DMS114 treated with DMSO at 0.1 percent for 48 hours (cell line): ENCODE results near the gene ZSCAN21.
A peak's percentile ranks its signal among the peaks of the same experiment; 100 is the strongest.

ENCODE experiments used
- DNase-seq: peaks from one replicate; lab custom pipeline; 2025; ENCODE audit not compliant: unreplicated experiment; lab: John Stamatoyannopoulos, UW

The ZSCAN21 gene

DNA sequence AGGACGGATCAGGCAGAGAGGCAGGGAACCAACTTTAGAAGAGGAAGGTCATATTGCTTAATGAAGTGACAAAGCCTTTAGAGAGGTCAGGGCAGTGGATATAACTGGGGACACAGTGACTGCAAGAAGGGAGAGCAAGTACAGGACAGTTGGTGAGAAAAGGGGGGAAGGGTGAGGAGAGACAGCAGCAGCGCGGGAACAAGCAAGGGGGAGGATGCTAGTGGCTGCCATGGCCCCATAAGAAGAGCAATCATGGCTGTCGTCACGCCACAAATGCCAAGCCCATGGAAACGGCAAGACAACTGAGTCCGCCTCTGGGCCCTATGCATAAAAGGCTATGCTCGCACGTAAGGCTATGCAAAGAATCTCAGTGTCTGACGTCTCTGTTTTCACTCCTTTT, 22.9 kb downstream of the ZSCAN21 start:
- DNase-seq = no peak

DNA sequence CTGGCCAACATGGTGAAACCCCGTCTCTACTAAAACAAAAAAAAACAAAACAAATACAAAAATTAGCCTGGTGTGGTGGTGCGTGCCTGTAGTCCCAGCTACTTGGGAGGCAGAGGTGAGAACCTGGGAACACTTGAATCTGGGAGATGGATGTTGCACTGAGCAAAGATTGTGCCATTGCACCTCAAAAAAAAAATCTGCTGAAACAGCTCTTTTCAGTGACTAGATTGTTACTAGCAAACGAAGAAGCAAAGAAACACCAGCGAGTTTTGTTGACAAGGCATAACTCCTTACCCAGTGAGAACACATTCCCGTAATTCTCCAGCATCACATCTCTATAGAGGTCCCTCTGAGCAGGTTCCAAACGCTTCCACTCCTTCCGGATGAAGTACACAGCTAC, 25.3 kb downstream of the ZSCAN21 start:
- no peak for DNase-seq

DNA sequence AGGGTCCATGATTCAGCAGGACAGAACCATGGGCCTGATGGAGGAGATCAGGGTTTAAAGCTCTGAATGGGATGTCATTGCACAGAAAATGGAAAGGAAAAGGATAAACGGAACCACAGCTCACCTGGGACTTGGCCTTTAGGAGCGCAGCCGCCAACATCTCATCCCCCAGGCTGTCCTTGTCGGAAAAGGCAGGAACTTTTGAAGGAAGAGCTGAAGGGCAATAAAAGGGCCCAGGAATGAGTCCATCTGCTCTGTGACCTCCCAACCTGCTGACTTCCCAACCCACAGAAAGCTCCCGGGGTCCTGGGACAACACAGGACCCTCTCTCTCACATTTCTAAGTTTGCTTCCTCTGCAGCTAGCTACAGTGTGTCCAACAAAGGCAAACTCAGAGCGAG, 25.8 kb downstream of the ZSCAN21 start:
- DNase-seq = no peak

DNA sequence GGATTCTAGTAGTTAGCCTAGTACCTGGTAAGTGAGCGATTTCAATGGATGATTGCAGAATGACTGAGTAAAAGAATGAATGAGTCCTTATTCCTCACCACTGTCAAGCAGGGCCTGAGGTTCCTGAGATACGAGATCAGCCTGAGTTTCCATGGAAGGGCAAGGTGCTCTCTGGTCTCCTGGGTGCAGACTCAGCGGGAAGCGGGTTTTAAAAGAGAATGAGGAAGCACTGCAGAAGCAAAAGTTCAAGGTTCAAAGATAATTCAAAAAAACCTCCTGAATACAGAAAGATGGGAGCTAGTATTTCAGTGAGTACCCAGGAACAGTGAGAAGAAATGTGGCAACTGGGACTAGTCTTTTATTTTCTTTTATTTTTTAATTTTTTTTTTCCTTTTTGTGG, 27.6 kb downstream of the ZSCAN21 start:
- no peak for DNase-seq

DNA sequence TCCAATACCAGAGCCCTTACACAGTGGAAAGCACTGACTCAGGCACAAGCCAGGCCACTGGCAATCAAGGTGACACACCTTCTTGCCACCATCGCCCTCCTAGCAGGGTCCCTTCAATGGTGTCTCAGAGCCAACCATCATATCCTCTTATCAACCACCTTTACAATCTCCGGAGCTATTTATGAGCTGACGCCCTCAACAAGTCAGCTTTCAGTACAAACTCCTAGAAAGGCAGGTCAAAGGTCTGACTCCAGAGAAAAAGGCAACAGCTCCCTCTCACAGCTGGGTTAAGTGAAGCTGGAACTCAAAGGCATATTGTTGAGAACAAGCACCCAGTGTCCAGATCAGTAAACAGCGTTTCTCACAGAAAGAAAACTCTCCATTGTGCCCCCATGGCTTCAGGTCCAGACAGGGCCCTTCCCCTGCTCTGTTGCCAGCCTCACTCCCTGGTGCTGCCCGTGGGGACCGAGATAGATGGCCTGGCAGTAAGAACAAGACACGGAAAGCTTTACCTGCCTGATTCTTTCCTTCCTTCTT, 29.5 kb downstream of the ZSCAN21 start:
- DNase-seq = no peak

DNA sequence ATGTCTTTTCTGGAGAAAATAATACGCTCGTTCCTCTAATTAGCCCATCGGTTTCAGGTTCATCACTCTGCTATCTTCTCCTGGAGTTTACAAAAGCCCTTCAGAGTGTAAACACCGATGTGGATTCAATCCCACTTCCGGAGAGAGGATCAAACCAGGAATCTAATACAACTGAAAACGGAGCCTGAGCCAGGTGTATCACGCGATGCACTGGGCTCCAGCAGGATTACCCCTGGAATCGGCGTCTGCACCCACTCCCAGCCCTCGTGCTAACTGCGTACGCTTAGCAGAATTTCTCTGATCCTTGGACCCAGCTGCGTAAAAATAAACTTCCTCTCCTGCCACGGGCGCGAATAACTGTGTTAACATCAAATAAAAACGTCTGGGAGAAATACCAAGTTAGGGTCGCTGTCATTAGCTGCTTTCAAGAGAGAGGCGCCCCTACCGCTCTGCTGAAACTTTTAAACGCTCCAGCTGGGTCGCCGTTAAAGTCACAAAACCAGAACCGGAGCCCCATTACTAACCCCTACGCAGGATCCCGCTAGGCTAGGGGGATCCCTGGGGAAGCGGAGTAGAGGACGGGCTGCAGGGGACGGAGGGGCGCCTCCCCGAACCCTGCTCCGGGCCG, 31.4 kb downstream of the ZSCAN21 start:
- DNase-seq = no peak

DNA sequence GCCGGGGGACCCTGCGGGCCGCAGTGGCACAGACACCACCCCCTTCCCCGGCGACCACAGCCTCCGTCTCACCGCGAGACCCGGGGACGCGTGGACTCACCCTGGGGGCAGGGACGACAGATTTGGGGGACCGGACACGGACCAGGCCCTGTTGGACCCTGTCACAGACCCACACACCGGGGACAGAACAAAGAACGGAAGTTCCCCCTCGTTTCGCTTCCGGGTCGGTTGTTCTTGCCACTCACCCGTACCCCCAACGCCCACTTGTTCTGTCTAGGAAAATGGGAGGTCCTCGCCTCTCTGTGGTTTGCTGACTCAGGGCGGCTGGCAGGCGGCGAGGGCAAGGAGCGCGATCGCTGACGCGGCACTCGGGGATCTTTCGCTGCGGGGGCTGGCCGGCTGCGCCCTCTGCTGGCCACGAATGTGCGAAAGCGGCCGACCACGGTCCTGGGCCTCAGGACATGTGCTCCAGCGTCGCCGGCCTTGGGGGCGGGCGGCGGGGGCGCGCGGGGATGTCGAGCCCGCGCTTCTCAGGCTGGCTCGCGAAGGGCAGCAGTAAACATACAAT, 32.0 kb downstream of the ZSCAN21 start, which contains the start of gene ZNF3:
Gene ZNF3, minus strand, starts transcription at position 189 of the 568 bp plus-strand sequence. CDS start 4,366 bp downstream, outside the sequence.
- peak; percentile 94 for DNase-seq

DNA sequence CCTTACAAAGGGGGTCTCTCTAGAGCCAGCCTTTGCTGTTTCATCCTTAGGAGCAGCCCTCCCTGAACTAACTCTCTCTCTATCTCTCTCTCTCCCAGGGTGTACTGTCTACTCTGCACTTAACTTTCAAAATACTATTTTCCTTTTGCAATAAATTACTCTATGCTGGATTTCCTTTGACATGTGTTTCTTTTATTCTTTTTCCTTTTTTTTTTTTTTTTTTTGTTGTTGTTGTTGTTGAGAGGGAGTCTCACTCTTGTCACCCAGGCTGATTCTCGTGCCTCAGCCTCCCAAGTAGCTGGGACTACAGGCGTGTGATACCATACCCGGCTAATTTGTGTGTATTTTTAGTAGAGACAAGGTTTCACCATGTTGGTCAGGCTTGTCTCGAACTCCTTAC, 33.4 kb downstream of the ZSCAN21 start:
- no peak for DNase-seq

DNA sequence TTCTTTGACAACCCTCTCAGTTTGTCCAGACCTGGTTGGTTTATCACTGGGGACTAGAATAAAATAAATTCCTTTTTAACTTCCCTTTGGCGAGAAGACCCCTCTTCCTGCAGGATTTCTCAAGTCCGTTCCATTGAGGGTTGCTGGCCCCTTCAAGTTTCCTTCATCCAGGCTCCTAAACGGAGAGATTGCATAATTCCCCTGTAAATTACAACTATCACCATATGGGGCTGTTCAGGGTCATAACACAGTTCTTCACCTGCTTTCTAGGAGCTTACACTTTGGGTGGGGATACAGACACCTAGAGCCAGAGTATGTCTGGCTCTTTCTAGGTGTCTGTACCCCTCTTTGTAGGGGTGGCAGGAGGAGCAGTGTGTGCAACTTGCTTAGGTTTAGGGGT, 35.9 kb downstream of the ZSCAN21 start:
- no peak for DNase-seq

DNA sequence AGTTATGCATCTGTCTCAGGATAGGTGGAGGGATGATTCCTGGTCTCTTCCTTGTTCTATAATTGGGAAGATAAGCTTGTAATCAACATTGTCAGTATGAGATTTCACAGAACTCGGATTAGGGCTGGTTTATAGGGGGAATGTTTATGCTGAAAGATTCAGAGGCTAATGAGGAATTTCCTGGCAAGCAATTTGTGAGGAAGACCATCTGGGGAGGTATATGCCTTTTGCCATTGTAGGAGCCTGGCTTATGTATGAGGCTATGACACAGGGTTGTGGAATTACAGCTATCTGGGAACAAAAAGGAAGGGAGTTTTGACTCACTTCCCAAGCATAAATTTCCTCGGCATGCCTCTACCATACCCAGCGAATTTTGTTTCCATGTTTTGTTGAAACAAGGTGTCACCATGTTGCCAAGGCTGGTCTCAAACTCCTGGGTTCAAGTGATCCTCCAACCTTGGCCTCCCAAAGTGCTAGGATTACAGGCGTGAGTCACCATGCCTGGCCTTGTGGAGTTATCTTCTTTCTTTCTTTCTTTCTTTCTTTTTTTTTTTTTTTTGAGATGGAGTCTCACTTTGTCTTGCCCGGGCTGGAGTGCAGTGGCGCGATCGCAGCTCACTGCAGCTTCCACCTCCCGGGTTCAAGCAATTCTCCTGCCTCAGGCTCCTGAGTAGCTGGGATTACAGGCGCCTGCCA, 37.6 kb downstream of the ZSCAN21 start:
- no peak for DNase-seq

DNA sequence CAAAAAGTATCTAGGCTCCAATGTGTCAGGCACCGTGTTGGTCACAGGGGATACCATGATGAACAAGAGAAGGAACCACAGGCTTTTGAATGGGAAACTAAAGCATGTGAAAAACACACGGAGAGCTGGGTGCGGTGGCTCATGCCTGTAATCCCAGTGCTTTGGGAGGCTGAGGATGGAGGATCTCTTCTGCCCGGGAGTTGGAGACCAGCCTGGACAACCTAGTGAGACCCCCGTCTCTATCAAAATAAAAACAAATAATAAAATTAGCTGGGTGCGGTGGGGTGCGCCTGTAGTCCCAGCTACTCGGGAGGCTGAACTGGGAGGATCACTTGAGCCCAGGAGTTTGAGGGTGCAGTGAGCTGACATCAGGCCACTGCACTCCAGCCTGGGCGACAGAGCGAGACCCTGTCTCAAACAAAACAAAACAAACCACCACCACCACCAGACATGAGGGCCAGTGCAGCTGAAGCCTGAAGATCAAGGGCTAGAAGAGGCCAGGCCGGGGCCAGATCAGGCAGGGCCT, 38.6 kb downstream of the ZSCAN21 start:
- no peak for DNase-seq

DNA sequence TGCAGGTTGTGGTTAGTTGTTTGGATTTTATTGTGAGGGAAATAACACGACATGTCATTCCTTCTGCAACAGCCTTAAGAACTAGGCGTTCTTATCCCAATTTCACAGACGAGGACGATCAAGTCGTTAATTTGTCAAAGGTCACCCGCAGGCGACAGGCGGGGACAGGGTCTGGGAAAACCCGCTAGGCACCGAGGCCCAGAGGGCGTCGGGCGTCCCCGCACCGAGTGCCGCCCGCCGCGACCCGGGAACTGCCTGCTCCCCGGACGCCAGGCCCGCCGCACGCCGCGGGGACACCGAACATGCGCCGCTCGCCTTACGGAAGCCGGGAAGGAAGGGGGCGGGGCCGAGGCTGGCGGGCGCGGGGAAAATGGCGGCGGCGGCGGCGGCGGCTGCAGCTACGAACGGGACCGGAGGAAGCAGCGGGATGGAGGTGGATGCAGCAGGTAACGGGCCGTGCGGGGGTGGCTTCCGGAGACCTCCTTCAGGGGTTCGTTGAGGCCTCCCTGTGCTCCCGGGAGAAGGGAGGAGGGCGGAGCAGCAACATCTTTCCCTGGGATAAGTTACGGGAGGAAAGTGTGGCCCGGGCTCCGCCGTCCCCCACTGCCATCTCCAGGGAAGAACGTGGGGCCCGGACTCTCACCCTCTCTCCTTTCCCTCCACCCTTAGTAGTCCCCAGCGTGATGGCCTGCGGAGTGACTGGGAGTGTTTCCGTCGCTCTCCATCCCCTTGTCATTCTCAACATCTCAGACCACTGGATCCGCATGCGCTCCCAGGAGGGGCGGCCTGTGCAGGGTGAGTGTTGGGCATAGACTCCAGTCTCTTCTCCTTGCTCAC, 39.3 kb downstream of the ZSCAN21 start, which contains the start of gene COPS6:
Gene COPS6, plus strand, starts transcription at position 349 of the 837 bp plus-strand sequence. Its CDS starts 22 bp downstream, at position 371.
- DNase-seq = peak; percentile 43

DNA sequence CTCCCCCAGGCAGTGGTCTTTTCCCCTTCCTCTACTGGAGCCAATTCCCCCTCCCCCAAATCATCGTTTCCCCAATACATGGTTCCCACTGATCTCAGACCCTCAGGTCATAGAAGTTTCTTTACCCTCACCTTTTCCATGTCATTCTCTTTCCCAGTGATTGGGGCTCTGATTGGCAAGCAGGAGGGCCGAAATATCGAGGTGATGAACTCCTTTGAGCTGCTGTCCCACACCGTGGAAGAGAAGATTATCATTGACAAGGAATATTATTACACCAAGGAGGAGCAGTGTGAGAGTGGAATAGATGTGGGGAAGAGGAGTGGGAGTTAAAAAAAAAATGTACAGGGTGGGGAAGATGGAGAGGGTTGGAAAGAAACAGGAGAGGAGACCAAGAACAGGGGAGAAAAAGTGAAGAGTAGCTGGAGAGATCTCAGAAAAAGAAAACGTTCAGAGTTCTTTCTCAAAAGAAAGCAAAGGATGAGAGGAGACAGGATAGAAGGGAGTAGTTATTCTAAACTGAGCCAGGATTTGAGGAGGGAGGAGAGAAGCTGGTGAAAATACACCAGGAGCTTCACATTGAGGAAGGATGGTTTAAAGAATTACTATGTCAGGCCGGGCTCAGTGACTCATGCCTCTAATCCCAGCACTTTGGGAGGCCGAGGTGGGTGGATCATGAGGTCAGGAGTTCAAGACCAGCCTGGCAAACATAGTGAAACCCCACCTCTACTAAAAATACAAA, 40.1 kb downstream of the ZSCAN21 start:
- DNase-seq = no peak

DNA sequence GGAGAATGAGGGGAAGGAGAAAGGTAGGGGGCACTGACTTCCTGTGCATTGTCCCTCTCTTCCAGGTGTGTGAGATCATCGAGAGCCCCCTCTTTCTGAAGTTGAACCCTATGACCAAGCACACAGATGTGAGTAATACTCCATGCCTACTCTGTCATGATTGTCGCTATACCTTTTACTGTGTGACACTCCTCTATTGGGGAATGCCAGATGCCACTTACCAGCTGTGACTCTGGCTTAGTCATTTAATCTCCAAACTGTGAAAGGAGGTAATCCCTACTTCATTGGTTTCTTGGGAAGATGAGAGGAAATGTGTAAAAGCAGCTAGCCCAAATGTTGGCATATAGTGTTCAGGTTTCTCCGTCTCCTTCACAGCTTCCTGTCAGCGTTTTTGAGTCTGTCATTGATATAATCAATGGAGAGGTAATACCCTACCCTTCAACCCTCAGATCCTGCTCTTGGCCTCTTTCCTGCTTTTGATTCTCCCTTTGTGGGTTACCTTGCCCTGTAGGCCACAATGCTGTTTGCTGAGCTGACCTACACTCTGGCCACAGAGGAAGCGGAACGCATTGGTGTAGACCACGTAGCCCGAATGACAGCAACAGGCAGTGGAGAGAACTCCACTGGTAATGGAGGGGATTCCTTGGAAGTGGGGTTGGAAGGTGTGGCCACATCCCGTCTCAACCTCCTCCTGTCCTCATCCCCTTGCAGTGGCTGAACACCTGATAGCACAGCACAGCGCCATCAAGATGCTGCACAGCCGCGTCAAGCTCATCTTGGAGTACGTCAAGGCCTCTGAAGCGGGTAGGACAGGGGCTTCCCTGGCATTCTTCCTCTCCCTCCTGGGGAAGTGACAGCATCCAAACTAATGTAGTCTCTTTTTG, 41.2 kb downstream of the ZSCAN21 start:
- DNase-seq = no peak

DNA sequence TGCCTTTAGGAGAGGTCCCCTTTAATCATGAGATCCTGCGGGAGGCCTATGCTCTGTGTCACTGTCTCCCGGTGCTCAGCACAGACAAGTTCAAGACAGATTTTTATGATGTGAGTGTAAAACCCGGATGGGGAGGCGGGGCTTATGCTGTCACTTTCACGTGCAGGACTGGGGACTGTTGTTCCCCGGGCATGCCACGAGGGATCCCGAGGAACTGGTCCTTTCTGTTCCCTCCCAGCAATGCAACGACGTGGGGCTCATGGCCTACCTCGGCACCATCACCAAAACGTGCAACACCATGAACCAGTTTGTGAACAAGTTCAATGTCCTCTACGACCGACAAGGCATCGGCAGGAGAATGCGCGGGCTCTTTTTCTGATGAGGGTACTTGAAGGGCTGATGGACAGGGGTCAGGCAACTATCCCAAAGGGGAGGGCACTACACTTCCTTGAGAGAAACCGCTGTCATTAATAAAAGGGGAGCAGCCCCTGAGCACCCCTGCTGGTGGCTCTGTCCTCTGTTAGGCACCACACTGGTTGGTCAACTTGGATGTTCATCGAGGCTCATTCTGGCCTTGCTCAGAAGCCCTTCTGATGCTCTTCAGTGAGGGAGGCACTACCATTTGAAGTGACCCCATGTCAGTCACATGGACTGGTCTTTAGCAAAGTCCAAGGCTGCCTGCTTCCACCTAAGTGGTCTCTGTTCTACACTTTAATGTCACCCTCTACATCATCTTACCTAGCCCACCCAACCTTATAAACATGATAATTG, 42.0 kb downstream of the ZSCAN21 start:
- no peak for DNase-seq

DNA sequence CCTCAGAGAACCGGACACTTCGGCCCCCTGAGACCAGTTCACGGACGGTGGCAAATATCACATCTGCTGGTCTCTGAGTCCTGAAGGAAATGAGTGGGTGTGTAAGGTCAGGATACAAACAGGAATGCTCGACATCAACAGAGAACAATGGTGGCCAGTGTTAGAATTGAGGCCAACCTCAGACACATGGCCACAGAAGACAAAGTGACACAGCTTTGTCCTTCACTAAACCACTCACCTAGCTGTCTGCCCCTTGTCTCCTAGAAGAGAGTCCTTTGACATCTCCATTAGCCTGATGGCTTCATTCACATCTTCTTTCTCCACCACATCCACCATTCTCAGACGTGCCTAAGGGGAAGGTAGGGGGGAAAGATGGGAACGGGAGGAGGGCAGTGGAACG, 43.5 kb downstream of the ZSCAN21 start:
- DNase-seq = no peak

DNA sequence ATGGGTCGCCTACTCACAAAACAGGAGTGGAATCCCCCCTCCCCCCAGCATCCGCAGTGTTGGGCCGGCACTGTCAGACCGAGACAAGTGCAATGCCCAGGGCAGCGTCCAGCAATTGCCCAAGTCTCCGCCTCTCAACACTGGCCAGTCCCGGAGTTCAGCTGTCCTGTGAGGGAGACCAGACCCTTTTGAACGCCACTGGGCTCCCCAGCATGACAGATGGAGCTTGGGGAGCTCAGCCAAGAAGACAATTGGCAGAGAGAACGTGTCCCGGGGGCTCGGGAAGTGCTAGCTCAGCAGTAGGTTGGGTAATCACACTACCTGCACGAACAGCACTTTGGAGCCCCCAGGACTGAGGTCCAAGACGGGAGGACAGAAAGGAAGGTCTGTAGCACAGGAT, 43.9 kb downstream of the ZSCAN21 start:
- DNase-seq = no peak

DNA sequence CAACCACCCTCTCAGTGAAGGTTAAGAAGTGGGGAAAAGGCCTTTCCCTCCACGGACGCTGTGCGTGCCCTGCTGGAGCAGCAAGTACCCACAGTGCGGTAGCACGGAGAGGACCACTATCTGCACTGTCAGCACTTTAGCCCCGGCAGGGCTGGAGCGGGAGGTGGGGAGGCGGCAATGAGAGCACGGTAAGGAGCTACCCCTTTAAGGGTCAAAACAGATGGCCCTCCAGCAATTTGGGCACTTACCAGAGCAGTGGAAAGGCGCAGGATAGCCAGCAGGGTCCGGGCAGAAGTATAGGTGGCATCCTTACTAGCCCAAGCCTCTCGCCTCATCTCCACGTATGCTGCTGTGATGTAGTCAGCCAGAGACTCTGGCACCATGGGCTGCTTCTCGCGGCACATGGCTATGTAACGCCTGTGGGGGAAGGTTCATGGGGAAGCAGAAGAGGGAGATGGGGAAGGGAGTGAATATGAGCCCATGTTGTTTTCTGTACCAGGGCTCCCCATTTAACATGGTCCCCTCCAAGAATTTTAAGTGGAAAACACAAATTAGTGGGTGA, 44.4 kb downstream of the ZSCAN21 start:
- peak; percentile 11 for DNase-seq
